Measurements from ENCODE around the gene TSSK6.

TSSK6 gene

GRCh38 chr19:19508217-19508616 lies 7.1 kb downstream of the TSSK6 start:
- Histone ChIP-seq H3K36me3 (ENCODE audit: insufficient read depth, insufficient read length, low read length) (peaks cover 55% of the 10 kb centered on the region), H3K4me3 (ENCODE audit: insufficient read length, low read depth) (no peak overlapping the region), H3K4me1 (ENCODE audit: insufficient read depth, insufficient read length) (peaks cover 14% of the 10 kb centered on the region), H3K9me3 (ENCODE audit: insufficient read depth, low read length) (no peaks in the 10 kb centered on the region), H3K27me3 (ENCODE audit: insufficient read depth, insufficient read length) (no peaks in the 10 kb centered on the region), H3K9ac (ENCODE audit: insufficient read length, low read depth) (no peak overlapping the region)
- TF ChIP-seq SUZ12 (IDR thresholded peaks at IDR 0.05; ENCODE audit: extremely low read depth, insufficient read depth, insufficient read length) (no peak), YY1 (IDR thresholded peaks at IDR 0.05; ENCODE audit: insufficient read depth, insufficient read length) (no peak), ZNF274 (IDR thresholded peaks at IDR 0.05; ENCODE audit: low read depth, low read length) (no peak)
- no peak for DNase-seq (ENCODE audit: low read depth, low spot score)

DNA sequence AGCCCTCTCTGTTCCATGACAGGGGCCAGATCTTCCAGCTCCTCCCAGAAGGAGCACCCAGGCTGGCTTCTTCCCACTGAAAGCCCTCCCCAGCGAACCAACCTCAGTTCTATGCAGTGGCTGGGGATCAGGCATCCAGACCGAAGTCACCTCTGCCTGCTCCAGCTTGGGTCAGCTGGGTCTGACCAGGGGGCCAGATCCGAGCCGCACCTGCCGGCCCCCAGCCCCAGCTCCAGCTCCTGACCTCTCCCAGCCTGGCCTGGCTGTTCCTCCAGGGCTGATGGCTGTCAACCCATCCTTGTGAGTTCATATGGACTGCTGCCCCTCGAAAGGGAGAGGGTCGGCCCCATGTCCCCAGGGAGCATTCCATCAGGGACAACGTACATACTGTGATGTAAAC lies 8.0 kb downstream of the TSSK6 start:
- Histone ChIP-seq H3K4me3 (ENCODE audit: insufficient read length, low read depth) (no peak overlapping the region), H3K4me1 (ENCODE audit: insufficient read depth, insufficient read length) (peaks cover 14% of the 10 kb centered on the region), H3K9ac (ENCODE audit: insufficient read length, low read depth) (no peak overlapping the region), H3K27me3 (ENCODE audit: insufficient read depth, insufficient read length) (no peaks in the 10 kb centered on the region), H3K36me3 (ENCODE audit: insufficient read depth, insufficient read length, low read length) (peaks cover 63% of the 10 kb centered on the region), H3K9me3 (ENCODE audit: insufficient read depth, low read length) (no peaks in the 10 kb centered on the region)
- TF ChIP-seq ZNF274 (IDR thresholded peaks at IDR 0.05; ENCODE audit: low read depth, low read length), result no peak
- TF ChIP-seq SUZ12 (IDR thresholded peaks at IDR 0.05; ENCODE audit: extremely low read depth, insufficient read depth, insufficient read length), result no peak
- no peak for TF ChIP-seq YY1 (IDR thresholded peaks at IDR 0.05; ENCODE audit: insufficient read depth, insufficient read length)
- DNase-seq (ENCODE audit: low read depth, low spot score), result no peak

- Histone ChIP-seq H3K4me3 (ENCODE audit: insufficient read length, low read depth) (no peak overlapping the region), H3K9me3 (ENCODE audit: insufficient read depth, low read length) (no peaks in the 10 kb centered on the region), H3K4me1 (ENCODE audit: insufficient read depth, insufficient read length) (peaks cover 14% of the 10 kb centered on the region), H3K36me3 (ENCODE audit: insufficient read depth, insufficient read length, low read length) (peaks cover 71% of the 10 kb centered on the region), H3K27me3 (ENCODE audit: insufficient read depth, insufficient read length) (no peaks in the 10 kb centered on the region), H3K9ac (ENCODE audit: insufficient read length, low read depth) (no peak overlapping the region)
- no peak for DNase-seq (ENCODE audit: low read depth, low spot score)
- no peak for TF ChIP-seq ZNF274 (IDR thresholded peaks at IDR 0.05; ENCODE audit: low read depth, low read length)
- no peak for TF ChIP-seq YY1 (IDR thresholded peaks at IDR 0.05; ENCODE audit: insufficient read depth, insufficient read length)
- no peak for TF ChIP-seq SUZ12 (IDR thresholded peaks at IDR 0.05; ENCODE audit: extremely low read depth, insufficient read depth, insufficient read length)
Observed at GRCh38 chr19:19506592-19506991, 8.8 kb downstream of the TSSK6 start.

- H3K27me3 ChIP-seq (ENCODE audit: insufficient read depth, insufficient read length), result no peaks in the 10 kb centered on the region
Observed at GRCh38 chr19:19505669-19506326, 9.6 kb downstream of the TSSK6 start.

GRCh38 chr19:19504754-19505668 lies 10.3 kb downstream of the TSSK6 start:
- Histone ChIP-seq H3K4me1 (ENCODE audit: insufficient read depth, insufficient read length) (peaks cover 13% of the 10 kb centered on the region), H3K27me3 (ENCODE audit: insufficient read depth, insufficient read length) (no peaks in the 10 kb centered on the region), H3K4me3 (ENCODE audit: insufficient read length, low read depth) (no peak overlapping the region), H3K9me3 (ENCODE audit: insufficient read depth, low read length) (no peaks in the 10 kb centered on the region), H3K36me3 (ENCODE audit: insufficient read depth, insufficient read length, low read length) (peaks cover 87% of the 10 kb centered on the region), H3K9ac (ENCODE audit: insufficient read length, low read depth) (no peak overlapping the region)
- no peak for DNase-seq (ENCODE audit: low read depth, low spot score)
- TF ChIP-seq SUZ12 (IDR thresholded peaks at IDR 0.05; ENCODE audit: extremely low read depth, insufficient read depth, insufficient read length) (no peak), YY1 (IDR thresholded peaks at IDR 0.05; ENCODE audit: insufficient read depth, insufficient read length) (no peak), ZNF274 (IDR thresholded peaks at IDR 0.05; ENCODE audit: low read depth, low read length) (no peak)

More at GRCh38 chr19:19505669-19506326, 9.6 kb downstream of the TSSK6 start:
- Histone ChIP-seq H3K36me3 (ENCODE audit: insufficient read depth, insufficient read length, low read length) (peaks cover 79% of the 10 kb centered on the region), H3K9ac (ENCODE audit: insufficient read length, low read depth) (no peak overlapping the region), H3K4me3 (ENCODE audit: insufficient read length, low read depth) (no peak overlapping the region), H3K4me1 (ENCODE audit: insufficient read depth, insufficient read length) (peaks cover 17% of the 10 kb centered on the region), H3K9me3 (ENCODE audit: insufficient read depth, low read length) (no peaks in the 10 kb centered on the region)
- TF ChIP-seq SUZ12 (IDR thresholded peaks at IDR 0.05; ENCODE audit: extremely low read depth, insufficient read depth, insufficient read length) (no peak), ZNF274 (IDR thresholded peaks at IDR 0.05; ENCODE audit: low read depth, low read length) (no peak), YY1 (IDR thresholded peaks at IDR 0.05; ENCODE audit: insufficient read depth, insufficient read length) (no peak)
- DNase-seq (ENCODE audit: low read depth, low spot score), result no peak

- H3K4me3 ChIP-seq (ENCODE audit: insufficient read length, low read depth), result no peak overlapping the region
- no peak for DNase-seq (ENCODE audit: low read depth, low spot score)
- H3K36me3 ChIP-seq (ENCODE audit: insufficient read depth, insufficient read length, low read length), result peaks cover 97% of the 10 kb centered on the region
- H3K9ac ChIP-seq (ENCODE audit: insufficient read length, low read depth), result no peak overlapping the region
- TF ChIP-seq SUZ12 (IDR thresholded peaks at IDR 0.05; ENCODE audit: extremely low read depth, insufficient read depth, insufficient read length) (no peak), ZNF274 (IDR thresholded peaks at IDR 0.05; ENCODE audit: low read depth, low read length) (no peak), YY1 (IDR thresholded peaks at IDR 0.05; ENCODE audit: insufficient read depth, insufficient read length) (no peak)
- H3K27me3 ChIP-seq (ENCODE audit: insufficient read depth, insufficient read length), result no peaks in the 10 kb centered on the region
- peaks cover 11% of the 10 kb centered on the region for H3K4me1 ChIP-seq (ENCODE audit: insufficient read depth, insufficient read length)
- H3K9me3 ChIP-seq (ENCODE audit: insufficient read depth, low read length), result no peaks in the 10 kb centered on the region
Observed at GRCh38 chr19:19502808-19503602, 12.3 kb downstream of the TSSK6 start.
